ENCODE measurements around the gene HMCN2.

- TF ChIP-seq SUZ12 (IDR thresholded peaks at IDR 0.05; ENCODE audit: extremely low read depth, insufficient read depth, insufficient read length) = no peak
- no peak for TF ChIP-seq YY1 (IDR thresholded peaks at IDR 0.05; ENCODE audit: insufficient read depth, insufficient read length)
- no peak for TF ChIP-seq ZNF274 (IDR thresholded peaks at IDR 0.05; ENCODE audit: low read depth, low read length)
Observed at GRCh38 chr9:130461218-130461630, 195.7 kb downstream of the HMCN2 start.
